HUES48 (cell line): ENCODE measurements around the gene GMPPA.

Experiments
- H3K27ac ChIP-seq: one replicate; pipeline ENCODE4 v1.7.0; 2013; ENCODE audit warnings: low read depth, low read length, inconsistent platforms
- H3K27me3 ChIP-seq: 2 replicates; pipeline ENCODE4 v1.6.1; 2013; ENCODE audit warnings: mild to moderate bottlenecking, low read length; ENCODE audit not compliant: control insufficient read depth, insufficient read depth
- H3K36me3 ChIP-seq: 2 replicates; pipeline ENCODE4 v1.6.1; 2013; ENCODE audit warnings: low read length; ENCODE audit not compliant: control insufficient read depth, insufficient read depth
- H3K4me1 ChIP-seq: 2 replicates; pipeline ENCODE4 v1.6.1; 2013; ENCODE audit warnings: mild to moderate bottlenecking, low read length; ENCODE audit not compliant: control insufficient read depth, insufficient read depth
- H3K4me3 ChIP-seq: 2 replicates; pipeline ENCODE4 v1.5.1; 2013; ENCODE audit warnings: mild to moderate bottlenecking, low read depth, low read length
- H3K9ac ChIP-seq: 2 replicates; pipeline ENCODE4 v1.6.1; 2013; ENCODE audit warnings: mild to moderate bottlenecking, low read depth, low read length, moderate library complexity
- H3K9me3 ChIP-seq: 2 replicates; pipeline ENCODE4 v1.6.1; 2013; ENCODE audit warnings: low read length; ENCODE audit not compliant: control insufficient read depth, insufficient read depth

Gene GMPPA

DNA sequence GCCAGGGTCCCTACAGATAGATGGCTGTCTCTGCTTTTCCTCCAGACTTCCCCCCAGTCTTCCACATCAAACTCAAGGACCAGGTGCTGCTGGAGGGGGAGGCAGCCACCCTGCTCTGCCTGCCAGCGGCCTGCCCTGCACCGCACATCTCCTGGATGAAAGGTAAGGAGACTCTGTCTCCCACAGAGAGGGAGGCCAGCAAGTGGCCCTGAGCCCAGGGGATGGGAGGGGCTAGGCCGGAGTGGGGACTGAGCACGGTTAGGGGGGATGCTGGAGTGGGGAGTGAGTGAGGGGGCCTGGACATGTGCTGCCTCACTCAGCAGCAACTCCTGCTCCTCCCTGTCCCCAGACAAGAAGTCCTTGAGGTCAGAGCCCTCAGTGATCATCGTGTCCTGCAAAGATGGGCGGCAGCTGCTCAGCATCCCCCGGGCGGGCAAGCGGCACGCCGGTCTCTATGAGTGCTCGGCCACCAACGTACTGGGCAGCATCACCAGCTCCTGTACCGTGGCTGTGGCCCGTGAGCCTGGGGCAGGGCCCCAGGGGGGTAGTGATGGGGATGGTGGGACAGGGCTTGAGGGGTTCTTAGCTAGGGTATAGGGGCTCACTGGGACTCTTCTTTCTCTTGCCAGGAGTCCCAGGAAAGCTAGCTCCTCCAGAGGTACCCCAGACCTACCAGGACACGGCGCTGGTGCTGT lies 10.4 kb upstream of the GMPPA start:
- Histone ChIP-seq H3K4me3 (no peak overlapping the region), H3K36me3 (no peaks in the 10 kb centered on the region), H3K27ac (no peak overlapping the region), H3K27me3 (peaks cover 45% of the 10 kb centered on the region), H3K4me1 (peaks cover 31% of the 10 kb centered on the region), H3K9me3 (no peaks in the 10 kb centered on the region), H3K9ac (no peak overlapping the region)

DNA sequence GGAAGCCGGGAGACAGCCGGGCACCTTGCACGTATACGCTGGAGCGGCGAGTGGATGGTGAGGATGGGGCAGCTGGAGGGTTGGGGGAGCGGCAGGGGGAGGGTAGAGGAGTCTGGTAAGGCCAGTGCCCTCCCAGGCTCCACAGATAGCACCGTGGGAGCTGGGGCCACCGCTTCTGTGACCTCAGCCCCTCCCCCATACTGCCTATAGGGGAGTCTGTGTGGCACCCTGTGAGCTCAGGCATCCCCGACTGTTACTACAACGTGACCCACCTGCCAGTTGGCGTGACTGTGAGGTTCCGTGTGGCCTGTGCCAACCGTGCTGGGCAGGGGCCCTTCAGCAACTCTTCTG lies 9.9 kb upstream of the GMPPA start:
- Histone ChIP-seq H3K36me3 (no peaks in the 10 kb centered on the region), H3K4me1 (peaks cover 29% of the 10 kb centered on the region)

DNA sequence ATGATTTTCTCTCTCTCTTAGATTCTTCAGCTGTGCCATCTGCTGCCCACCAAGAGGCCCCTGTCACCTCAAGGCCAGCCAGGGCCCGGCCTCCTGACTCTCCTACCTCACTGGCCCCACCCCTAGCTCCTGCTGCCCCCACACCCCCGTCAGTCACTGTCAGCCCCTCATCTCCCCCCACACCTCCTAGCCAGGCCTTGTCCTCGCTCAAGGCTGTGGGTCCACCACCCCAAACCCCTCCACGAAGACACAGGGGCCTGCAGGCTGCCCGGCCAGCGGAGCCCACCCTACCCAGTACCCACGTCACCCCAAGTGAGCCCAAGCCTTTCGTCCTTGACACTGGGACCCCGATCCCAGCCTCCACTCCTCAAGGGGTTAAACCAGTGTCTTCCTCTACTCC lies 9.4 kb upstream of the GMPPA start:
- H3K27me3 ChIP-seq: peaks cover 43% of the 10 kb centered on the region
- no peak overlapping the region for H3K4me3 ChIP-seq
- no peak overlapping the region for H3K27ac ChIP-seq
- no peaks in the 10 kb centered on the region for H3K36me3 ChIP-seq
- peaks cover 24% of the 10 kb centered on the region for H3K4me1 ChIP-seq
- H3K9ac ChIP-seq: no peak overlapping the region
- no peaks in the 10 kb centered on the region for H3K9me3 ChIP-seq

More for the DNA sequence above, 9.9 kb upstream of the GMPPA start:
- no peak overlapping the region for H3K9ac ChIP-seq
- no peaks in the 10 kb centered on the region for H3K9me3 ChIP-seq
- no peak overlapping the region for H3K27ac ChIP-seq
- peaks cover 44% of the 10 kb centered on the region for H3K27me3 ChIP-seq
- H3K4me3 ChIP-seq: no peak overlapping the region

- Histone ChIP-seq H3K36me3 (no peaks in the 10 kb centered on the region), H3K27ac (no peak overlapping the region), H3K9ac (no peak overlapping the region), H3K4me3 (no peak overlapping the region), H3K27me3 (peaks cover 42% of the 10 kb centered on the region), H3K4me1 (peaks cover 20% of the 10 kb centered on the region), H3K9me3 (no peaks in the 10 kb centered on the region)
These were observed 8.5 kb upstream of the GMPPA start for GRCh38 chr2:219490186-219490585.

DNA sequence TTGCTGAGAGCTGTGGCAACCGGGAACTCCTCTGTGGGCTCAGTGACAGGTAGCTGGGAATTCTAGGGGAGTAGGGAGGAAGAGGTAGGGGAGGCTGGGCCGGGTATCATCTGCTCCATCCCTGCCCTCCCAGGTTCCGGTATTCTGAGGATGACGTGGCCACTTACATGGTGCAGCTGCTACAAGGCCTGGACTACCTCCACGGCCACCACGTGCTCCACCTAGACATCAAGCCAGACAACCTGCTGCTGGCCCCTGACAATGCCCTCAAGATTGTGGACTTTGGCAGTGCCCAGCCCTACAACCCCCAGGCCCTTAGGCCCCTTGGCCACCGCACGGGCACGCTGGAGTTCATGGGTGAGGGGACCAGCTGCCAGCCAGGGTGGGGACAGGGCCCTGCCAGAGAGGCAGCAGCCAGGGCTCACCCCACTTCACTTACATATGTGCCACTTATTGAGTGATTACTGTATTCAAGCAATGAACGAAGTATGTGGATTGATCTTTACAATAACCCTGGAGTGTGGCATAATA lies 8.0 kb upstream of the GMPPA start:
- H3K27me3 ChIP-seq: peaks cover 40% of the 10 kb centered on the region
- no peaks in the 10 kb centered on the region for H3K36me3 ChIP-seq
- H3K4me1 ChIP-seq: peaks cover 20% of the 10 kb centered on the region
- no peak overlapping the region for H3K27ac ChIP-seq
- H3K4me3 ChIP-seq: no peak overlapping the region
- no peaks in the 10 kb centered on the region for H3K9me3 ChIP-seq
- H3K9ac ChIP-seq: no peak overlapping the region

- Histone ChIP-seq H3K27me3 (peaks cover 40% of the 10 kb centered on the region), H3K27ac (no peak overlapping the region), H3K9ac (no peak overlapping the region), H3K36me3 (no peaks in the 10 kb centered on the region), H3K4me1 (peaks cover 20% of the 10 kb centered on the region), H3K9me3 (no peaks in the 10 kb centered on the region), H3K4me3 (no peak overlapping the region)
These were observed 7.3 kb upstream of the GMPPA start for GRCh38 chr2:219491278-219491963.

DNA sequence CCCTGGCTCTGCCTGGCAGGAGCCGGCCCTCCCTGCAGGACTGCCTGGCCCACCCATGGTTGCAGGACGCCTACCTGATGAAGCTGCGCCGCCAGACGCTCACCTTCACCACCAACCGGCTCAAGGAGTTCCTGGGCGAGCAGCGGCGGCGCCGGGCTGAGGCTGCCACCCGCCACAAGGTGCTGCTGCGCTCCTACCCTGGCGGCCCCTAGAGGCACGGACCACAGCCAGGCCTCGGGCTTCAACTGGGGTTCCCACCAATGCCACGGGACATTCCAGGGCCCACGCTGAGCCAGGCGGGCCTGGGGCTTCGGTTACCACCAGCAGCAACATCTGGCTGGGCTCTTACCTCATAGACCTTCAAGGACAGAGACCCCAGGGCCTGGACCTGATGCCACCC lies 6.1 kb upstream of the GMPPA start:
- H3K27me3 ChIP-seq: peaks cover 45% of the 10 kb centered on the region
- H3K4me3 ChIP-seq: no peak overlapping the region
- no peaks in the 10 kb centered on the region for H3K36me3 ChIP-seq
- H3K27ac ChIP-seq: no peak overlapping the region
- H3K4me1 ChIP-seq: peaks cover 20% of the 10 kb centered on the region
- H3K9ac ChIP-seq: no peak overlapping the region
- H3K9me3 ChIP-seq: no peaks in the 10 kb centered on the region

GRCh38 chr2:219493086-219493485 lies 5.6 kb upstream of the GMPPA start:
- H3K9ac ChIP-seq: no peak overlapping the region
- H3K4me3 ChIP-seq: no peak overlapping the region
- H3K27me3 ChIP-seq: peaks cover 47% of the 10 kb centered on the region
- peaks cover 22% of the 10 kb centered on the region for H3K4me1 ChIP-seq
- no peak overlapping the region for H3K27ac ChIP-seq
- no peaks in the 10 kb centered on the region for H3K9me3 ChIP-seq
- no peaks in the 10 kb centered on the region for H3K36me3 ChIP-seq

DNA sequence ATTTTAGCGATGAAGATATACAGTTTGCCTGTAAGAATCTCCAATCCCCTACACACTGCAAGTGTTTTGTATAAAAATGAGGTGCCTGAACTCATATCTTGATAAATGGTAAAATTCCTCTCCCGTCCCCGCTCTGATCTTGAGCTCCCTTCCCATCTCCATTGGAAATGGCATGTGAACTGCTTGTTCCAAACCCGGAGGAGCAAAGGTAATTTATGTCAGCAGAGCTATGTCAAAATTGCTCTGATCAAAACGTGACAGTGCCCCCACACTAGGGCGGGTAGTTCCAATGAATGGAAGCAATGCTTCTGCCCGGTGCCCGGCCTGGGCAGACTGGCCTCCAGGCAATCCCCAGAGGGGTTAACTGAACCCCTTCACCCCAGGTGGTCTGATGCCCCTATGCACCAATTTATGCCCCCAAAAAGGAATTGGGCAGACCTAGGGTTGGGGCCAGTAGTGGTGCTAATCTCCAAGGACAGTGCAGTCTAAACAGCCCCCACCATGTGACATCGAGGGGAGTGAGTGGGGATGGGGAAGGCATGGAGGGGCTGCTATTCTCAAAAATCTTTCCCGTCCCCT lies 3.6 kb upstream of the GMPPA start:
- Histone ChIP-seq H3K9ac (no peak overlapping the region), H3K27ac (no peak overlapping the region), H3K36me3 (no peaks in the 10 kb centered on the region), H3K9me3 (no peaks in the 10 kb centered on the region), H3K4me3 (no peak overlapping the region), H3K4me1 (peaks cover 31% of the 10 kb centered on the region), H3K27me3 (peaks cover 48% of the 10 kb centered on the region)

DNA sequence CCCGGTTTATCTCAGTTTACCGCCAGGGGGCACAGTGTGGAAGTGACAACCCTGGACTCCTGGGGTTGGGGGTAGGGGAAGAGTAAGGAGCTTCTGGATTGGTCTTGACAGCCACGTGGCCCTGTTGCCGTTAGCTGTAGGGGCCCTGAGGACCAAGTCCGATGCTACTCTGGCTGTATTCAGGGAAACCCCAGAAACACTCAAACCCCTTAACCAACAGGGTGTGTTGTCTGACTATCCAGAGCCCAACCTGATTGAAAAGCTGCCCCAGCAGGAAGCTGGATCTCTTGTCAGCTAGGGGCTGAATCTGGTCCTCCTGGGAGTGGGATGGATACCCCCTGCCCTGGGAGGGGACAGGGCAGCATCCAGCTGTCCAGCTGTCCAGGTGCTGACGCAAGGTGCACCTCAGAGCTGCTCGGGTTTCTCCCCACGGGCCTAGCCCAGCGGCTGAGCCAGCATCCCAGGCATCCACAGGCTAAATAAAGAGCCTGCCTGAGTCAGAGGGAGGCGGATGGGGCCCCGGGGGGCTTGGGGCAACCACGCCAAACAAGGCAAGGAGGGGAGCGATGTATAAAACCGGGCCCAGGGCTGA lies 3.1 kb upstream of the GMPPA start:
- Histone ChIP-seq H3K9me3 (no peaks in the 10 kb centered on the region), H3K27ac (no peak overlapping the region), H3K9ac (no peak overlapping the region), H3K36me3 (no peaks in the 10 kb centered on the region), H3K4me1 (peaks cover 35% of the 10 kb centered on the region), H3K4me3 (no peak overlapping the region), H3K27me3 (peaks cover 48% of the 10 kb centered on the region)
